ENCODE data around the gene UQCRC1.

The UQCRC1 gene

GRCh38 chr3:48609088-48610005 lies at the start of gene UQCRC1:
Gene UQCRC1, minus strand, starts transcription at chr3:48609646. Its CDS starts 26 bp downstream, at chr3:48609620.
- peak; percentile 96 for DNase-seq

DNA sequence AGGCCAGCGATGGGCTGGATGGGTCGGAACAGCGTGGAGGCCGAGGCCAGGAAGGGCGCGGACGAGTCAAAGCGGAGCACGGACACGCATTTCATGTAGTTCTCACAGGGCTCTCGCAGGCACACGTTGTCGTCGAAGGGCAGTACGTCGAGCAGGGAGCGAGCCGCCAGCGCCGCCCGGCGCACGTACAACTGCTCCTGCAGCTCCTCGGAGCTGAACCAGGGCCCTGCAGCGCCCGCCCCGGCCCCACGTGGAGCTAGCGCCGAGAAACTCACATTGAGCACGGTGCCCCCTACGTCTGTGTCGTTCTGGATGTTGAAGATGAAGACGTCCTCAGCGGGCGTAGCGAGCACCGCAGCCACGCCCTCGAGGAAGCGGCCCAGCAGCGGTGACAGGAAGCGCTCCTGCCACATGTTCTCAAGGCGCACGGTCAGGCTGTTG lies 47.4 kb upstream of the UQCRC1 start:
- no peak for DNase-seq

- peak; percentile 93 for DNase-seq
Observed at GRCh38 chr3:48656061-48656840, 46.8 kb upstream of the UQCRC1 start.

DNA sequence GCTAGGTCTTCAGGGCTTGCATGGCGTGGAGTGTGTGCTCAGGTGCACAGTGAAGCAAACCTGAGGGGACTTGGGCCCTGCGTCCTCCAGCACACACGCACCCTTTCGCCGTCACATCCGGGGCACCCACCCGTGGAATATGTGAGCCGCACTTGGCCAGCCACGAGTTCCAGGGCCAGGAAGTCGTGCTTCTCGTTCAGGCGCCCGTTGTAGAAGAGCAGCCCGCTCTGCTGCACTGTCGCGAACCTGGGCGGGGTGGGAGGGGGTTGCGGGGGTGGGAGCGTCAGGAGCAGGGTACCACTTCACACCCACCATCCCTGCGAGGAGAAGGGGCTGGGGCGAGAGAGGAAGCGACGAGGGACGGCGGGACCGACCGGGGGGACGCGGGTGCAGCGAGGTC lies 46.2 kb upstream of the UQCRC1 start:
- no peak for DNase-seq

- no peak for DNase-seq
Observed at GRCh38 chr3:48655063-48655462, 45.6 kb upstream of the UQCRC1 start.

DNA sequence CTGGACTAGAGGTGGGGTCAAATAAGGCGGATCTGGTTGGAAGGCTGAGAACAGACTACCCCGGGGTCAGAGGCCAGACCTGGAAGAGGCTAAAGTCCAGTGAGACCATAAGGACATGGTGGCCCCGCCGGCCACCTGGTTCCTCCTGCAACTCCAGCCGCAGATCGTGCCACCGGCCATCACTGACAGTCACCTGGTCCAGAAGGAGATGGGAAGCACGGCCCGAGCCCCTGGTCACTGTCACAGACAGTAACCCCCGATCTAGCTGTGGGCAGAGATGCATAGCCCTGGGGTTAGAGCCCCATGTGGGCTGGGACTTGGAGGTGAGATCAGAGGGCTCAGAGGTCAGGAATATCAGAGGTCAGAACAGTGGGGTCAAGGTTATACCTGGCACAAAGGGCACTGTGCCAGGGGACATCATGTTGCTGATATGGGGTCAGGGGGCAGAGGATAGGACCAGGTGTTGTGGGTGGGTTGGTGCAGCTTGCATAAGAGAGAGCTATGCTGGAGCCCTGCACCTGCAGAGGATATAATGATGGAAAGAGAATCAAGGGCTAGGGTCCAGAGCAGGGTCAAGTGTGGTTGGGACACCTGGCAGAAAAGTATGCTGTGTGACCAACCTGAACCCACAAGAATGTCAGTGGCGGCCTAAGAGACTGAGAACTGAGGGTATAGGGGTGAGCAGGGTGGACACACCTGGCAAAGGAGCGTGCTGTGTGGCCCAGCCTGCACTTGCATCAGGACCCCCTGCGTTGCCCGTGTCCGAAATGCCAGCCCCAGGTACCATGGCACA lies 43.7 kb upstream of the UQCRC1 start:
- DNase-seq = no peak

- DNase-seq = no peak
Observed at GRCh38 chr3:48651771-48652170, 42.3 kb upstream of the UQCRC1 start.

GRCh38 chr3:48650723-48651122 lies 41.3 kb upstream of the UQCRC1 start:
- no peak for DNase-seq

- no peak for DNase-seq
Observed at GRCh38 chr3:48648188-48648850, 38.9 kb upstream of the UQCRC1 start.

DNA sequence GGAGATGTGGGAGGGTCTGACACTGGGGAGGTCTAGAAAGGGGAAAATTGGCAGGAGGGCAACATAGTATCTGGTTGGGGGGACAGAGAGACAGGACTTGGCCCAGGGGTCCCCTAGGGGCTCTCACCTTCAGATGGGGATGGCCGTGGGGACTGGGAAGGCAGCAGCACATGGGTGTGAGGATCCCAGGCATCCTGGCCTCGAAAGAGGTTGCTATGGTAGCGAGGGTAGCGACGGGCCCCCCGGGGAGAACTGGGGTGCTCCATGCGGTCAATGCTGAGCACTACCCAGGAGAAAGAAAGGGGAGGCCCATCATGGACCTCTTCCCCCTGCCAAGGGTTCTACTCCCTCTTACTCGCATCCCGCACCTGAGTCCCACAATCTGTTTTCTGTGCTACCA lies 38.3 kb upstream of the UQCRC1 start:
- DNase-seq = no peak

GRCh38 chr3:48644898-48645760 lies 35.7 kb upstream of the UQCRC1 start:
- DNase-seq = no peak

- no peak for DNase-seq
Observed at GRCh38 chr3:48642605-48643004, 33.2 kb upstream of the UQCRC1 start.

DNA sequence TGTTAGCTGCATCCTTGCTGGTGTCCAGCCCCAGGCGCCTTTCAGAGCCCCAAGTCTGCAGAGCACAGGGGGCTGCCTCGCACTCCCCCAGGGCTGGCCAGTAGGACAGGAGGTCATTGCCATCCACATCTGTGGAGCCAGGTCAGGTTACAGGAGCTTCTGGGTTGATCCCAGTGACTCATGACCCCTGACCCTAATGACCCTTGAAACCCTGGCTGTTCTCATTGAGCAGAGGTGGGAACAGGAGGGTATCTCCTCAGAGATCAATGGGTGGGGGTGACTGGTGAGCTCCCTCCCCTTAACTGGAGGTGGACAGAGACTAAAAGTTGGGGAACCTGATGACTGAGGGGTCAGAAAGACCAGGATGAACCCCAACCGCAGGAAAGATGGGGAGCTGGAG lies 31.9 kb upstream of the UQCRC1 start:
- DNase-seq = no peak

DNA sequence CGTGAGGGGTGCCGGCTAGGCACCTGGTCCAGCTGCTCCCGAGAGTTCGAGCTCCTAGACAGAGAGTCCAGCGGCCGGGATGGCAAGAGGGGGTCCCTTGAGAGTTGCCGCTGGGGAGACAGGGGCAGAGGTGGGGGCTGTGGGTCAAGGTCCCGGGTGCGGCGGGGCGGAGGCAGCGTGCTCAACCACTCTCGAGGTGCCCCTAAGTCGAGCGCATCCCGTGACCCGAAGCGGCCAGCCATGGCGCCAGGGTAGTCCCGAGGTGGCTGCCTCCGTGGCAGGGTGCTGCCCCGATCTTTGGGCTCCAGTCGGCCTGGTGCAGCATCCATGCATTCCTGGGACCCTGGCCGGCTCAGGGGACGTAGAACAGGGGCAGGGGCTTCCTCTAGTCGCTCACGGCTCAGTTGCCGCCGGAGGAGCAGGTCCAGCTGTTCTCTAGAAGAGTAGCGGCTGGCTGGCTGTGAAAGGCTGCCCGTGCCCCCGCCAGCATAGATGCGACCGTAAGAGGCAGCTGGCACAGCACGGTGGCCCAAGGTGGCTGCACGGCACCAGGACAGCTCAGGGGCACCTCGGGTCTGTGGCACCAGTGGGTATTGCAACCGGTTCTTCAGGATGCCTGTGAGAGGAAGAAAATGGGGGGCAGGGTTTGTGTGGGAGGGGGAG lies 30.6 kb upstream of the UQCRC1 start:
- no peak for DNase-seq

- no peak for DNase-seq
Observed at GRCh38 chr3:48637305-48637704, 27.9 kb upstream of the UQCRC1 start.

GRCh38 chr3:48636149-48636655 lies 26.8 kb upstream of the UQCRC1 start:
- DNase-seq = no peak

- peak; percentile 98 for DNase-seq
Observed at GRCh38 chr3:48635222-48636021, 26.0 kb upstream of the UQCRC1 start, which contains the start of gene SLC26A6. Gene SLC26A6, minus strand, starts transcription at chr3:48635461. Its CDS starts 68 bp downstream, at chr3:48635393.

- DNase-seq = no peak
Observed at GRCh38 chr3:48634661-48635221, 25.3 kb upstream of the UQCRC1 start.

DNA sequence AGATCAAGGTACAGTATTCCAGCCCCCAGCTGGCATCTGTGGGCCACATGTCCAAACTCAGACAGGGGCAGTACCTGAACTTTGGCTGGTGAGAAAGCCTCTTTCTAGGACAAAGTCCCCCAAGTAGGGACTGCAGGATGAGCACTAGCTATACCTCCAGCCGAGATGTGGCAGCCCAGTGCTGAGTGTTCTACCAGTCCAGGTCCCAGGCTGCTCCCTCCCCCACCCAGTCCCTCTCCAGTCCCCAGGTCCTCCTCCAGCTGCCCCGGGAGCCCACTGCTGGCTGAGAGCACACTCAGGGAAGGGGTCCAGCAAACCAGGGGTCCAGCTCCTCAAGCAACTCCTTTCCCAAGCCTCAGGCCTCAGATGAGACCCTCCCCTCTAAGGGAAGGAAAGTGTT lies 24.3 kb upstream of the UQCRC1 start:
- DNase-seq = no peak

Measured in retina (tissue), 1 donor.